Measurements from ENCODE around the gene HSPA4.

- TF ChIP-seq CTCF (conservative IDR thresholded peaks at IDR 0.05 in 1 of 2, IDR thresholded peaks at IDR 0.05 in 1 of 2; ENCODE audit: extremely low read depth in 1 of 2, insufficient read depth in 1 of 2, low read depth in 1 of 2, low read length in 2 of 2) (no peak), EZH2 (IDR thresholded peaks at IDR 0.05; ENCODE audit: borderline replicate concordance, low read length) (no peak)
Observed at GRCh38 chr5:133121611-133122150, 69.9 kb downstream of the HSPA4 start.
